ENCODE results near the gene XKR7.
A peak's percentile ranks its signal among the peaks of the same experiment; 100 is the strongest.

The XKR7 gene

GRCh38 chr20:31945785-31946184 lies 22.2 kb upstream of the XKR7 start:
- no peak for DNase-seq

- no peak for DNase-seq
These were observed 19.9 kb upstream of the XKR7 start for GRCh38 chr20:31948008-31948407.

GRCh38 chr20:31949877-31950646 lies 17.9 kb upstream of the XKR7 start:
- DNase-seq = no peak

- no peak for DNase-seq
These were observed 16.8 kb upstream of the XKR7 start for GRCh38 chr20:31951203-31951529.

- DNase-seq = peak; percentile 97
These were observed 16.2 kb upstream of the XKR7 start, which contains the start of gene PDRG1 for GRCh38 chr20:31951530-31952453. PDRG1 (minus strand) TSS chr20:31952046; CDS start chr20:31951961, 85 bp downstream.

- no peak for DNase-seq
These were observed 14.3 kb upstream of the XKR7 start for GRCh38 chr20:31953556-31954148.

GRCh38 chr20:31954500-31954899 lies 13.5 kb upstream of the XKR7 start:
- no peak for DNase-seq

GRCh38 chr20:31956556-31957526 lies 11.1 kb upstream of the XKR7 start:
- no peak for DNase-seq

- no peak for DNase-seq
These were observed 5.2 kb upstream of the XKR7 start for GRCh38 chr20:31962761-31963160.

GRCh38 chr20:31963889-31964288 lies 4.1 kb upstream of the XKR7 start:
- DNase-seq = no peak

GRCh38 chr20:31966991-31967655 lies 828 bp upstream of the XKR7 start:
- no peak for DNase-seq

- peak; percentile 53 for DNase-seq
These were observed 558 bp downstream of the XKR7 start for GRCh38 chr20:31968291-31969126.

GRCh38 chr20:31969991-31970390 lies 2.0 kb downstream of the XKR7 start:
- DNase-seq = no peak

GRCh38 chr20:31972471-31973021 lies 4.6 kb downstream of the XKR7 start:
- DNase-seq = no peak

- no peak for DNase-seq
These were observed 6.3 kb downstream of the XKR7 start for GRCh38 chr20:31974296-31974695.

GRCh38 chr20:31974951-31975487 lies 7.1 kb downstream of the XKR7 start:
- no peak for DNase-seq

- no peak for DNase-seq
These were observed 7.9 kb downstream of the XKR7 start for GRCh38 chr20:31975874-31976273.

- no peak for DNase-seq
These were observed 9.1 kb downstream of the XKR7 start for GRCh38 chr20:31977080-31977479.

GRCh38 chr20:31979713-31980426 lies 11.9 kb downstream of the XKR7 start:
- no peak for DNase-seq

GRCh38 chr20:31981784-31982183 lies 13.8 kb downstream of the XKR7 start:
- no peak for DNase-seq
